KMS-11 (cell line): ENCODE measurements around the gene FBXO5.

Experiments
- H2AFZ ChIP-seq: fragments of 200-600 bp; sonication (generic); 2 replicates; pipeline ENCODE4 v1.6.1; 2016; ENCODE audit warnings: antibody characterized with exemption, mixed run types, low read depth
- H3K27ac ChIP-seq: fragments of 200-600 bp; sonication (generic); 2 replicates; pipeline ENCODE4 v1.6.1; 2016; ENCODE audit warnings: mild to moderate bottlenecking, mixed run types
- H3K27me3 ChIP-seq: fragments of 200-600 bp; sonication (generic); 2 replicates; pipeline ENCODE4 v1.6.1; 2017; ENCODE audit warnings: mild to moderate bottlenecking, low read depth, mixed run types, moderate library complexity; ENCODE audit not compliant: insufficient read depth
- H3K36me3 ChIP-seq: fragments of 200-600 bp; sonication (generic); 2 replicates; pipeline ENCODE4 v1.6.1; 2017; ENCODE audit warnings: mild to moderate bottlenecking, mixed run types; ENCODE audit not compliant: insufficient read depth
- H3K4me1 ChIP-seq: fragments of 200-600 bp; sonication (generic); 2 replicates; pipeline ENCODE4 v1.6.1; 2016; ENCODE audit warnings: mild to moderate bottlenecking, low read depth, mixed run types; ENCODE audit not compliant: poor library complexity, severe bottlenecking
- H3K4me2 ChIP-seq: fragments of 200-600 bp; sonication (generic); 2 replicates; pipeline ENCODE4 v1.7.0; 2016; ENCODE audit warnings: mild to moderate bottlenecking, mixed run types
- H3K4me3 ChIP-seq: fragments of 200-600 bp; sonication (generic); IDR thresholded peaks from 2 replicates; pipeline ENCODE4 v1.6.1; 2017; ENCODE audit warnings: low read depth, low read length, mixed read lengths; ENCODE audit not compliant: insufficient read depth
- H3K79me2 ChIP-seq: fragments of 200-600 bp; sonication (generic); 2 replicates; pipeline ENCODE4 v1.6.1; 2016; ENCODE audit warnings: low read depth, mixed run types; ENCODE audit not compliant: insufficient read depth
- H3K9ac ChIP-seq: fragments of 200-600 bp; sonication (generic); 2 replicates; pipeline ENCODE4 v1.6.1; 2016; ENCODE audit warnings: mild to moderate bottlenecking, mixed run types
- H4K20me1 ChIP-seq: fragments of 200-600 bp; sonication (generic); 2 replicates; pipeline ENCODE4 v1.6.1; 2016; ENCODE audit warnings: mild to moderate bottlenecking, mixed run types; ENCODE audit not compliant: insufficient read depth
- CTCF ChIP-seq: fragments of 200-600 bp; sonication (generic); conservative IDR thresholded peaks from 2 replicates; pipeline ENCODE4 v1.6.1; 2017; ENCODE audit warnings: low read depth, mild to moderate bottlenecking, antibody characterized with exemption, low read length, moderate library complexity, mixed read lengths

Gene FBXO5

GRCh38 chr6:153028286-153028685 is 45.4 kb upstream of the FBXO5 start:
- H3K4me2 ChIP-seq = no peak overlapping the region
- H3K9ac ChIP-seq = no peak overlapping the region
- no peaks in the 10 kb centered on the region for H4K20me1 ChIP-seq
- H3K36me3 ChIP-seq = no peaks in the 10 kb centered on the region
- TF ChIP-seq CTCF = no peak
- no peaks in the 10 kb centered on the region for H3K79me2 ChIP-seq
- H3K27me3 ChIP-seq = no peaks in the 10 kb centered on the region
- H2AFZ ChIP-seq = no peak overlapping the region
- H3K27ac ChIP-seq = no peak overlapping the region
- H3K4me1 ChIP-seq = peaks cover 5% of the 10 kb centered on the region
- no peak overlapping the region for H3K4me3 ChIP-seq

GRCh38 chr6:153027480-153027879 is 44.6 kb upstream of the FBXO5 start:
- H4K20me1 ChIP-seq = no peaks in the 10 kb centered on the region
- H3K4me3 ChIP-seq = no peak overlapping the region
- no peak overlapping the region for H3K9ac ChIP-seq
- no peaks in the 10 kb centered on the region for H3K27me3 ChIP-seq
- H3K4me2 ChIP-seq = no peak overlapping the region
- H2AFZ ChIP-seq = no peak overlapping the region
- H3K79me2 ChIP-seq = no peaks in the 10 kb centered on the region
- peaks cover 5% of the 10 kb centered on the region for H3K4me1 ChIP-seq
- no peaks in the 10 kb centered on the region for H3K36me3 ChIP-seq
- no peak overlapping the region for H3K27ac ChIP-seq
- TF ChIP-seq CTCF = no peak

- Histone ChIP-seq H3K36me3 (no peaks in the 10 kb centered on the region), H3K4me2 (0 out of 2 replicates have a peak overlapping the region, but pooled peaks have one; percentile 3), H3K4me1 (peaks cover 5% of the 10 kb centered on the region), H3K27ac (no peak overlapping the region), H3K4me3 (no peak overlapping the region), H4K20me1 (no peaks in the 10 kb centered on the region), H2AFZ (peak overlapping the region; percentile 23; the same call in 1 of the 2 replicates), H3K79me2 (no peaks in the 10 kb centered on the region), H3K27me3 (no peaks in the 10 kb centered on the region), H3K9ac (no peak overlapping the region)
- peak; percentile 37 for TF ChIP-seq CTCF
Measured at GRCh38 chr6:153024709-153025017, 41.8 kb upstream of the FBXO5 start.

- no peak overlapping the region for H3K4me3 ChIP-seq
- peaks cover 5% of the 10 kb centered on the region for H3K4me1 ChIP-seq
- TF ChIP-seq CTCF = peak; percentile 80
- no peaks in the 10 kb centered on the region for H3K27me3 ChIP-seq
- H3K4me2 ChIP-seq = 0 out of 2 replicates have a peak overlapping the region, but pooled peaks have one; percentile 3
- no peak overlapping the region for H3K27ac ChIP-seq
- H2AFZ ChIP-seq = peak overlapping the region; percentile 23; the same call in 1 of the 2 replicates
- no peaks in the 10 kb centered on the region for H4K20me1 ChIP-seq
- H3K79me2 ChIP-seq = no peaks in the 10 kb centered on the region
- H3K36me3 ChIP-seq = no peaks in the 10 kb centered on the region
- no peak overlapping the region for H3K9ac ChIP-seq
Measured at GRCh38 chr6:153023977-153024708, 41.3 kb upstream of the FBXO5 start.
